ENCODE results near the gene PTMA. TPM values are rescaled to one million over a fixed set of nuclear protein-coding genes. Genes with fewer than 3 reads are reported as not detected.

Gene PTMA
- total RNA-seq, 1 experiment from 2014 or later, result 1,279 TPM

- no peak for DNase-seq (ENCODE audit: low spot score)
Measured at GRCh38 chr2:231676243-231676642, 32.1 kb upstream of the PTMA start.

GRCh38 chr2:231677632-231678104, 30.7 kb upstream of the PTMA start:
- DNase-seq (ENCODE audit: low spot score), result peak; percentile 80

GRCh38 chr2:231679908-231680284, 28.4 kb upstream of the PTMA start:
- no peak for DNase-seq (ENCODE audit: low spot score)

- DNase-seq (ENCODE audit: low spot score), result no peak
Measured at GRCh38 chr2:231680285-231680991, 27.9 kb upstream of the PTMA start.

- no peak for DNase-seq (ENCODE audit: low spot score)
Measured at GRCh38 chr2:231680992-231681852, 27.1 kb upstream of the PTMA start.

DNA sequence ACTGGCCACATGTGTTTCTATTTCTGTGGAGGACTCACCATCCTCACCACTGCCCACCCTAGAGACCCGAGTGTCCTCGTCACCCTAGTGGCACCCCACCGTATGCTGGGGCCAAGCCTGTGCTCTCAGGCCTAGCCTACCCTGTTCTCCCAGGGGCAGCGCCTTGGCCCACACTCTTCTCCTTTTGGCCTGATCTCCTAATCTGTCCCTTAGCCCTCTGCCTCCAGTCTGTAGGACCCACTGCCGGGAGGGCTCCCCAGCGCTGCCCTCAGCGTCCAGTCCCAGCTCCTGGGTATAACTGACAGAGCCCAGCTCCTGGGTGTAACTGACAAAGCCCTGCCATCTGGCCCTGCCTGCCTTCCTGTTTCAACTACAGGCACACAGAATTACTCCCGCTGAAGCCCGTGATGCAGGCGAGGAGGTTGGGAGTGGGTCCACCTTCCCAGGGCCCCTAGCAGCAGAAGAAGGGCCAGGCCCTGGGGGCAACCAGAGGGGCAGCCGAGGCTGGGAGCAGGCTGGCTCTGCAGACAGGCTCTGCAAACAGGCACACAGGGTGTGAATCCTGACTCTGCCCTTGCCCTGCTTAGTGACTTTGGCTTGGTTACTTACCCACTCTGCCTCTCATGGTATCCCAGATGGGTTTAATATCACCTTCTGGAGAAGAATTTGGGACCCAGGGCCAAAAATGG, 25.6 kb upstream of the PTMA start:
- DNase-seq (ENCODE audit: low spot score), result no peak

- no peak for DNase-seq (ENCODE audit: low spot score)
Measured at GRCh38 chr2:231683292-231684235, 24.8 kb upstream of the PTMA start.

DNA sequence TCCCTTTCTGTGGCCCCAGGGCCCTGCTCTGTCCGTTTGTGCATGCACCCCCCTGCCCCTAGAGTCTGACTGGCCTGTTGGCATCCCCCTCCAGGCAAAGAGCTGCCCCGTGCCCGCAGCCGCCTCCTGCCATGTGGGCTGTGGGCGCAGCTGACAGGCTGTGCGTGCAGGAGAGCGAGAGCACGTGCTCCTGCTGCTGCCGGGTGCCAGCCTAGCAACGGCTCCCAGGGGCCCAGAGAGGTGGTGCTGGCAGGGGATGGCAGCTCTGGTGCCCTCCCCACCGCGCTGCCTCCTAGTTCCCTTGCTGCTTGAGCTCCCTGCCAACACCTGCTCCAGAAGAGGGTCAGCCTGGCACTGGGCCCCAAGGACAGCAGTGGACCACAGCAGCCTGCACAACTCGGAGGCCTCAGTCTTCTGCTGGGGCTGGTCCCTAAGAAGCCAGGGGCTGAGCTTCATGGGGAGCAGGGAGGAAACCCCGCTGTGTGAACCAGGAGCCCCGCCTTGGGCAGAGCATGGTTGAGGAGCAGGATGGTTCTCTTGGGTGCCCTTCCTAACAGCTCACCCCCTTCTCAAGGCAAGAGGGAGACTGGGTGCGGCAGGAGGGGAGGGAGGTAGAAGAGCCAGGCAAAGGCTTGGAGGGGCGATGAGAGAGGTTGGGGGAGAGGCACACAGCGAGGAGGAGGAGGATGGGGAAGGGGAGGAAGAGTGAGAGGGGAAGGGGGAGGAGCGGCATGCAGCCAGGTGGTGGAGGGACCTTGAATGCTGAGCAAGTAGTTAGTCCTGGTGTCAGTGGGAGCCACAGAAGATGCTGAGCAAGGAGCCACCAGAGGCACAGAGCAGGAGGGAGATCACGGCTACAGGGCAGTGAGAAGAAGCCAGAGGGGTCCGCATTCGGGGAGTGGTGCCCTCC, 23.8 kb upstream of the PTMA start:
- DNase-seq (ENCODE audit: low spot score), result no peak

DNA sequence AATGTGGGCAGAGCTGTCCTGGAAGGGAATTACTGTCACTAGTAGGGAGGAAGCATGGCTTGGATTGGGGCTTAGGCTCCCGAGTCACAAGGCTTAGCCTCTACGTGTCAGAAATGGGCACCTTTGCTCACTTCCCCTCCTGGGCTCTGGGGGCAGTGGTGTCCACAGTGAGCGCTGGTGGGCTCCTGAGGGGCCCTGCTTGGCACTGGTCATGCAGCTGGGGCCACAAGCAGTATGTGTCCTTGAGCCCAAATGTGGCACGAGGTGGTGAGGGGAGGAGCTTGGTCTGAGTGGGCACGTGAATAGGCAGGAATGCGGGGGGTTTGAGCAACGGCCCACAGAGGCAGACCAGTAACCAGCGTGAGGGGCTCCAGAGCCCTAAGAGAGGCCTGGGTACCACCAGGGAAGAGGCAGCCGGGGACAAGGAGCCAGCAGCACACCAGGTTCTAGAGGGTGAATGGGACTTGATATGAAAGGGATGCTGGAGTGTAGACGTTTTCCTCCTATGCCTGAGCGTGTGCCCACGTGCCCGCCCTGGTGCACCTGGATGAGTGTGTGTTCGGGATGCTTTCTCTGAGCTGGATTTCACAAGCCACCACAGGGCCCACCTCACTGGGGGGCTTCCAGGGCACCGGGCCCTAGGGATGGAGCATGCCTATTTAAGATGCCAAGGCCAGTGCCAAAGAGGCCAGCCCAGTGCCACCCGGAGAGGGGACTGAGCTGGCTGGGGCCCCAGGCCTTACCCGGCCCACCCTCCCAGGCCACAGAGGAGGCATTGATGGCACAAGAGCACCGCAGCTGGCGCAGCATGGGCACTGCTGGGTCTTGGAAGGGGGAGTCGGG, 22.8 kb upstream of the PTMA start:
- no peak for DNase-seq (ENCODE audit: low spot score)

GRCh38 chr2:231686192-231687100, 21.9 kb upstream of the PTMA start:
- no peak for DNase-seq (ENCODE audit: low spot score)

DNA sequence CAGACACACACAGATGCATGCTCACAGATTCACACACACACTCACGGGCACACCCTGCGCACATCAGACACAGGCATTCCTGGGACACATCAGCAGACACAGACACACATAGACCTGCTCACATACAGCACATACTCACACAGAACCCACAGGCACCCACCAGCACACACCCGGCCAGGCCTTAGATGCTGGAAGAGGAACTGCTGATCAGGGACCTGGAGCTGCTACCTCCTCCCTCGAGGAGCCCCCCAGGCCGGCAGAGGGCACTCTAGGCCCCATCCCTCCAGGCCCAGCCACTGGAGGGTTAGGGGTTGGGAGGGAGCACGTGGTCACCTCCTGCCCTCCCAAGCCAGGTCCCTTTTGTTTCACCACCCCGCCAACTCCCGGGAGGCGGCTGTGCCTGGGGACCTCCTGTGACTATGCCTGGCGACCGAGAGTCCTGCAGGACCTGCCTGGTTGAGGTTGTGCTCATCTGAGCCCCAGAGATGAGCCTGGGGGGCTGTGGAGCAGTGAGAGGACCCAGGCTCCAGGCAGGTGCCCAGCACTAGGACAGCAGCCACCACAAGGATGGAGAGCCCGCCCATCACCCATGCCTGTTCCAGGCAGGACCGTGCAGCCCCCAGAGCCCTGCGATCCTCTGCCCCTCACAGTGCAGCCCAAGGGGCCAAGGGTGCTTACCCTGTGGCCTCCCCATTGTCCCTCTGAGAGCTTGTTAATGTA, 21.0 kb upstream of the PTMA start:
- no peak for DNase-seq (ENCODE audit: low spot score)

DNA sequence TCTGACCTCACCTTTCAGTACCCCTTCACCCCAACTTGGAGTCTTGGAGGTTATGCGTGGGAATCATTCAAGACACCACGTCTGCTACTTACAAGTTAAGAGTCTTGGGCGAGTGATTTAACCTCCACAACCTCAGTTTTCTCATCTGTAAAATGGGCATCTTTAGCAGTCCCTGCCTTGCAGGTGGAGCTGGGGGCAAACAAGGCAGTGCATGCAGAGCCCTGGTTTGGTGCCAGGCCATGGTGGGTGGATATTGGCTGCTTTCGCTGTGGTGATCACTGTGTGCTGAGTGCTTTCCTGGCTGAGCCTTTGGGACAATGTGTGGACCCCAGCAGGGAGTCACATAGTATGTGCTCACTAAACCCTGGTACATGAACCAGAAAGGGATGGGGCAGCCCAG, 20.4 kb upstream of the PTMA start:
- no peak for DNase-seq (ENCODE audit: low spot score)

GRCh38 chr2:231688719-231689118, 19.6 kb upstream of the PTMA start:
- no peak for DNase-seq (ENCODE audit: low spot score)

DNA sequence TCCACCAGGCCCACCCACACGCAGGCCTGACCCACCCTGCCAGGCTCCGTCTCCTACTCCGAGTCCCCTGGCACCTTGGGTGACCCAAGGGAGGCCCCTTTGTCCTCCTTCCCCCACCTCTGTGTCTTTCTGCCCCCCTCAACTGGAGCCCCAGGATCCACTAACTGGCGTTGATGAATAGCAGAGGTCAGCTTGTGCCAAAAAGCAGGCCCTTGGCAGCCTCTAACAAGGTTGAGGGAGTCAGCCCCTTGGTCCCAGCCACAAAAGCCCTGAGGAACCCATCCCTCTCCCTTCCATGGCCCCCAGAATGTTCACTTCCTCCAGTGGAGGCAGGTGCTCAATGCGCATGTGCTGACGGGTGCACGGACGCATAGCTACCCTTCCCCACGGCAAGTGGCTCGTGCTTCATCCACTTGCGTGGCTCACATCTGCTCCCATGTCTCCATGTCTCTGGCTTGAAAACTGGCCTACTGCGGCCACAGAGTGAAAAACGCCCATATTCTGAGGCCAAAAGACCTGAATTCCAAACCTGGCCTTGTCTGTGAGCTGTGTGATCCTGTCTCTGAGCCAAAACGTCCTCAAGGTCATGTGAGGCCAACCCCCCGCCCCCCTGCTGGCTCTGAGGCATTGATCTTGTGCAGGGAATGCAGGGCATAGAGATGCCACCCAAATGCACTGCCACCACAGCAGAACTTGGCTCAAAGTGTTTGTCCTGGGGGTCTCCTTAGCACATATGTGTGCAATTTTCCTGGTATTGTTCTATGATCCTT, 19.0 kb upstream of the PTMA start:
- DNase-seq (ENCODE audit: low spot score), result no peak

DNA sequence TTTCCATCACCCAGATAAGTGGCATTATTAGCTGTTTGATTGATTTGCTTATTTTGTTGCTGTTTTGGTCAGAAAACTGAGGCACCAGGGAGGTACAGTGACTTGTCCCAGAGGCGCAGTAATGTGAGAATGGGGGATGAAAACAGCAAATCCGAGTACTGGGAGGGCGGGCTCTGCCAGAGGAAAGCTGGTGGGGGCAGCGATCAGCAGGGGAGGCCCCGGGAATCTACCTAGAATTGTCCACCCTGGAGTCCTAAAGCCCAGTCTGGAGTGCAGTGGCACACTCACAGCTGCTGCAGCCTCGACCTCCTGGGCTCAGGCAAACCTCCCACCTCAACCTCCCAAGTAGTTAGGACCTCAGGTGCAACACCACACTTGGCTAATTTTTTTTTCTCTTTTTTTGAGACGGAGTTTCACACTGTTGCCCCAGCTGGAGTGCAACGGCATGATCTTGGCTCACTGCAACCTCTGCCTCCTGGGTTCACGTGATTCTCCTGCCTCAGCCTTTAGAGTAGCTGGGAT, 17.0 kb upstream of the PTMA start:
- no peak for DNase-seq (ENCODE audit: low spot score)

DNA sequence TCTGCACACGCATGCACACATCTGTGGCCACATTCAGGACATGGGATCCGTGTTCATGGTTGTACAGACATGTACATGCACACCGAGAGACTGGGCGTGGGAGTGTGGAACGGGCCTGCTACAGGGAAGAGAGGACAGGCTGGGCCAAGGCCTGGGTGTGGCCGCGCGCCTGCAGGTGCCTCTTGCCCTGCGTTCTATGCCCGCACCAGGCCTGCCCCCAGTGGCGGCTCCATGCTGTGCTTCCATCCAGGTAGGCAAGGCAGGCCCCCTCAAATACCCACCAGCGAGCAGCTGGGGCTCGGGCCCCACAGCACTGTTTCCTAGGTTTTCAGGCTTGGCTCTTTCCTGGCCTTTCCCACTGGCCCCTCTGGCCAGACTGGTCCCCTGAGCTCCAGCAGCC, 15.5 kb upstream of the PTMA start:
- no peak for DNase-seq (ENCODE audit: low spot score)

- DNase-seq (ENCODE audit: low spot score), result no peak
Measured at GRCh38 chr2:231693956-231694355, 14.4 kb upstream of the PTMA start.

Data from A172 (cell line).